ENCODE results near the gene DAPK2.

The DAPK2 gene

GRCh38 chr15:63991706-63992105, 54.6 kb downstream of the DAPK2 start:
- POLR2A ChIA-PET: no interaction called here
- DNase-seq (ENCODE audit: extremely low spot score): no peak
- TF ChIP-seq, protein P1, sequence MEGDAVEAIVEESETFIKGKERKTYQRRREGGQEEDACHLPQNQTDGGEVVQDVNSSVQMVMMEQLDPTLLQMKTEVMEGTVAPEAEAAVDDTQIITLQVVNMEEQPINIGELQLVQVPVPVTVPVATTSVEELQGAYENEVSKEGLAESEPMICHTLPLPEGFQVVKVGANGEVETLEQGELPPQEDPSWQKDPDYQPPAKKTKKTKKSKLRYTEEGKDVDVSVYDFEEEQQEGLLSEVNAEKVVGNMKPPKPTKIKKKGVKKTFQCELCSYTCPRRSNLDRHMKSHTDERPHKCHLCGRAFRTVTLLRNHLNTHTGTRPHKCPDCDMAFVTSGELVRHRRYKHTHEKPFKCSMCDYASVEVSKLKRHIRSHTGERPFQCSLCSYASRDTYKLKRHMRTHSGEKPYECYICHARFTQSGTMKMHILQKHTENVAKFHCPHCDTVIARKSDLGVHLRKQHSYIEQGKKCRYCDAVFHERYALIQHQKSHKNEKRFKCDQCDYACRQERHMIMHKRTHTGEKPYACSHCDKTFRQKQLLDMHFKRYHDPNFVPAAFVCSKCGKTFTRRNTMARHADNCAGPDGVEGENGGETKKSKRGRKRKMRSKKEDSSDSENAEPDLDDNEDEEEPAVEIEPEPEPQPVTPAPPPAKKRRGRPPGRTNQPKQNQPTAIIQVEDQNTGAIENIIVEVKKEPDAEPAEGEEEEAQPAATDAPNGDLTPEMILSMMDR (IDR thresholded peaks at IDR 0.05; ENCODE audit: control extremely low read depth, extremely low read depth, low read depth, missing control alignments): no peak
- CTCF ChIA-PET: interaction anchor here (1.0 to 5.4 kb wide), 9 partner anchors 8 to 102 kb away, joined by 3 to 24 read pairs (median 4); partner anchors contain the start of gene DAPK2

DNA sequence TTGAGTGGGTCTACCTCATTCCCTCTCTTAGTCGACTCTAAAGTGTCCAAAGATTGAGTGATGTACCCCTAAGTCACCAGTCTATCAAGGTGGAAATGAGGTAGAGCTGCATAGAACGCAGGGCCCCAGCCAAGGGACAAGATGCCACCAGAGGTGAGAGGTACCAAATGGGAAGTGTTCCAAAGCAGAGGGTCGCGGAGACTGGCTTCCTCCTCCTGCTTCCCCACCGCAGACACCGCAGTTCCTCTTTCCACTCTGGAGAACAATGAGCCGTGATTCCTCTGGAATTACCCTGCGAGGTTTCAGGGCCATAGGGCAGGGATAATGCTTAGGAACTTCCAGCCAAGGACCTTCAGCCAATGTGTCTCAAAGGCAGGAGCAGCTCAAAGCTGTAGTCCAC, 55.8 kb downstream of the DAPK2 start:
- no peak for DNase-seq (ENCODE audit: extremely low spot score)
- CTCF ChIA-PET: interaction anchor here (1.1 to 5.4 kb wide), 5 partner anchors 14 to 238 kb away, joined by 3 to 24 read pairs (median 4); partner anchors contain the start of gene DAPK2
- POLR2A ChIA-PET: no interaction called here
- TF ChIP-seq, protein P1 (IDR thresholded peaks at IDR 0.05; ENCODE audit: control extremely low read depth, extremely low read depth, low read depth, missing control alignments): no peak

DNA sequence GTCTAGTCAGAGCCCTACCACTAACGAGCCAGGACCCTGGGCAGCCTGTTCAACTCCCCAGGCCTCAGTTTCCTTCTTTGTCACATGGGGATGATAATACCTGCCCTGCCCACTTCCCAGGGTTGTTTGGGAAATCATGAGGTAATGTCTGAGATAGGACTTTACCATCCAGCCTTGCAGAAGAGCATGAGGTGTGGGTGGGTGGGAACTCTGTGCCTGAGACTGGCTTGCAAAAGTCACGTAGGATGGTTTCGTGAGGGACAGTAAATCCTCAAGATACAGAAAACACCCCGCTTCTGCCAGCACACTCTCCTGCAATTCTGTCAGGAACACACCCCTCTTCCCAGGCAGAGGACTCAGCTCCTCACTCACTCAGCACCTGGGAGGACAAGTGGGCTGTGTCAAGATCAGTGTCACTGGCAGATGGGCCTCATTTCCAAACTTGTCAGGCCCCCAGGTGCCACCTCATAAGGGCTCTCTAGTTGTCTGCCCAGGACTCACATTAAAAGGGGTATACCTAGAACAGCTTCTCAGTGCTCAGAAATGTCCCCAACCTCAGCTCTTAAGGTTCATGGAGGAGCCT, 58.4 kb downstream of the DAPK2 start:
- TF ChIP-seq, protein P1 (IDR thresholded peaks at IDR 0.05; ENCODE audit: control extremely low read depth, extremely low read depth, low read depth, missing control alignments): no peak
- no peak for DNase-seq (ENCODE audit: extremely low spot score)
- ChIA-PET CTCF (interaction anchor here (0.8 to 9.3 kb wide), 11 partner anchors 8 to 378 kb away, joined by 3 to 92 read pairs (median 5); partner anchors contain the start of gene DAPK2), POLR2A (no interaction called here)

DNA sequence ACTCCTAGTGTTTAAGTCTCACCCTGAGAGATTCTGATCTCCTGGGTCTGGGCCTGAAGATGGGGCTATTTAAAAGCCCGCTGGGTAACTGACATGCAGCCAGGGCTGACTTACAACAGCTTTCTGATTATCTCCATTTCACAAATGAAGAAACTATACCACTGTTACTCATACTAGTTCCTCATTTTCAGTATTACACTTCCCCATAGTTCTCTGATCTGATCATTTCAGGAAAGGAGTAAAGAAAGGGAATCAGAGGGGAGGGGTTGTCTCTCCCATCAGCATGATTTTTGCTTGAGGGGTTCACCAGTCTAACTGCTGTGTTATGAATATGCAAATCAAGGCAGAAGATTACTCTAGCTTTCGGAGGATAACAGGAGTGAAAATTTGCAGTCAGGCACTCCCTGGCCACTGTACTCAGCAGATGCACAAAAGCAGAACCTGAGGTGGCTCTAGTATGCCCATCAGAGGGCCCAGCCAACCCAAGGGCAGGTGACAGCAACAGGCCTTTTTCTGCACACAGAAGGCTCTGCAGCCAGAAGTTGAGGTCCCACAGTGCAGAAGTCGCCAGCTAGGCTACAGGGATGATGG, 59.4 kb downstream of the DAPK2 start:
- CTCF ChIA-PET: interaction anchor here (0.7 to 9.3 kb wide), 11 partner anchors 8 to 235 kb away, joined by 3 to 92 read pairs (median 4); partner anchors contain the start of gene DAPK2
- TF ChIP-seq, protein P1 (IDR thresholded peaks at IDR 0.05; ENCODE audit: control extremely low read depth, extremely low read depth, low read depth, missing control alignments): no peak
- POLR2A ChIA-PET: interaction anchor here (0.6 to 1.3 kb wide), 2 partner anchors 15 to 47 kb away, joined by 3 to 7 read pairs; no protein-coding TSS in a partner anchor
- DNase-seq (ENCODE audit: extremely low spot score): peak; percentile 67

GRCh38 chr15:63986185-63986680, 60.1 kb downstream of the DAPK2 start:
- ChIA-PET CTCF (interaction anchor here (0.9 to 9.3 kb wide), 10 partner anchors 8 to 234 kb away, joined by 3 to 92 read pairs (median 4); partner anchors contain the start of gene DAPK2), POLR2A (interaction anchor here (0.6 to 1.3 kb wide), 2 partner anchors 15 to 46 kb away, joined by 3 to 7 read pairs; no protein-coding TSS in a partner anchor)
- TF ChIP-seq, protein P1 (IDR thresholded peaks at IDR 0.05; ENCODE audit: control extremely low read depth, extremely low read depth, low read depth, missing control alignments): no peak
- DNase-seq (ENCODE audit: extremely low spot score): no peak

All from GM10248 (cell line).